GM19099 (cell line): ENCODE data around the gene HINFP.
A peak's percentile ranks its signal among the peaks of the same experiment; 100 is the strongest.

Source experiments
- POLR2A ChIP-seq: IDR thresholded peaks from 3 replicates; pipeline ENCODE4 v1.6.1; 2011; ENCODE audit warnings: low read depth; ENCODE audit not compliant: insufficient read length; ENCODE audit errors: extremely low read depth

Gene HINFP

DNA sequence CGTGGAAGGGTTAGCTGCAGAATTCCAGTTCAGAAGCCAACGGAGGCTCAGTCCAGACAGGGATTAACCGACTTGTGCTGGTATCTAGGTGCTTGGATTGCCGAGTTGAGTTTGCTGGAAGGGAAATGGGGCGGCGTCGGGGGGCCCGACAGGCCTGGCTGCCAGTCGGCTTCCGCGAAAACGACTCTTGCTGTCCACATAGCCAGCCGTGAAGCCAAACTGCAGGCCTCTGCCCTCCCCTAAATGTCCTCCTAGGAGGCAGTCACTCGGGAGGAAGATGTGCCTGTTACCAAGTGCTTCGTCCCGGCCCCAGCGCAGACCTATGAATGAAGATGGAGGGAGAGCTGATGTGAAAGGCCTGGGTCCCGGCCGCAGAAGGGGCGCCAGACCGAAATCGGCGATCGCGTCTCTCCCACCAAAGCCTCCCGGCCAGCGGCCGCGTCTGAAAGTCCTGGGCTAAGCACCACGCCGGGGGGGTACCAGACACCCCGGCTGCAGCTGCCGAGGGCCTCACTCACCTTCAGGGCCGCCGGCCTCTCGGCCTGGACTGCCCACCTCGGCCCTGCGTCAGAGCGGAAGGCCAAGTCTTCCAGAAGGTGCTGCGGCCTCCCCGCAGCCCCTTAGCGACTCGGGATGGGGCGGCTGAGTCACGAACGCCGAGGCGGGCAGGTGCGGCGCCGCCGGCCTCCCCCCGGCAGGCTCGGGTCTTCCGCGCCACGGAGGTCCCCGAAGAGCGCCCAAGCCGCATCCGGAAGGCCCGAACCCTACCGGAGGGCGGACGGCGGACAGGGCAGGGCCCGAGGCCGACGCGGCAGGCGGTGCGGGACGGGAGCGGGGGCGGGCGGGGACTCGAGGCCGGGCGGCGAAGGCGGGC, 27.2 kb upstream of the HINFP start:
- TF ChIP-seq POLR2A: peak; percentile 28

DNA sequence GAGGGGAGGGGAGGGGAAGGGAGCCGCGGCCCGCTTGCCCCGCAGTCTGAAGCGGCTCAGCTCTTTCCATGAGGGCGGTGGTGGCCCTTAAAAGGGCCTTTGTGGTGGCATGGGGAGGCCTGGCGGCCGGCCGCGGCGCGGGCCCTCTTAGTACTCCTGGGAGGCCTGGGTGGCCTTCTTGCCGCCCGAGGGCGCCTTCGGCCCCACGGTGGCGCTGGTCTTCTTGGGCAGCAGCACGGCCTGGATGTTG, 26.6 kb upstream of the HINFP start:
- no peak for TF ChIP-seq POLR2A

DNA sequence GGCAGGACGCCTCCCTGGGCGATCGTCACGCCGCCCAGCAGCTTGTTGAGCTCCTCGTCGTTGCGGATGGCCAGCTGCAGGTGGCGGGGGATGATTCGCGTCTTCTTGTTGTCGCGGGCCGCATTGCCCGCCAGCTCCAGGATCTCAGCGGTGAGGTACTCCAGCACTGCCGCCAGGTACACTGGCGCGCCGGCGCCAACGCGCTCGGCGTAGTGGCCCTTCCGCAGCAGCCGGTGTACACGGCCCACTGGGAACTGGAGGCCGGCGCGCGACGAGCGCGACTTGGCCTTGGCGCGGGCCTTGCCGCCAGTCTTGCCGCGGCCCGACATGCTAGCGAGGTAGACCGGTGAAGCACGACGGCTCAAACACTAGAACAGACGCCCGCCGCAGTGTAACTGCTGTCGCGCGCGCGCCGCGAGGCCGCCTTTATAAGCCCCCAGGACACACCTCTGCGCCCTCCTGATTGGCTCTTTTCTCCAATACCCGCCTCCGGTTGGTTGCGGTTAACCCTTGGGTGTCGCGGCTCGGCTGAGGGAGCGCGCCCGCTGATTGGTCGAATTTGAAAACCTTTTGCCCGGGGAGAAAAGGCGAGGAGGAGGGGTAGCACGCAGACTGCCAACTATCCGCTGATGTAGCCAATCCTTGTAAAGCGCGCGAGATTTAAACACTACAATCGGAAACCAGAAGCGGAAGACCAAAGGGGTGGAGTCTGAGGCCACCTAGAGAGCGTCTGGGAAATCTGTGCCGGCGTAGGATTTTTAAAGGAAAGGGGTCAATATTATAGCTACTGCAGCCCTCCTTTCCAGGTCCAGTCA, 26.1 kb upstream of the HINFP start:
- peak; percentile 100 for TF ChIP-seq POLR2A

DNA sequence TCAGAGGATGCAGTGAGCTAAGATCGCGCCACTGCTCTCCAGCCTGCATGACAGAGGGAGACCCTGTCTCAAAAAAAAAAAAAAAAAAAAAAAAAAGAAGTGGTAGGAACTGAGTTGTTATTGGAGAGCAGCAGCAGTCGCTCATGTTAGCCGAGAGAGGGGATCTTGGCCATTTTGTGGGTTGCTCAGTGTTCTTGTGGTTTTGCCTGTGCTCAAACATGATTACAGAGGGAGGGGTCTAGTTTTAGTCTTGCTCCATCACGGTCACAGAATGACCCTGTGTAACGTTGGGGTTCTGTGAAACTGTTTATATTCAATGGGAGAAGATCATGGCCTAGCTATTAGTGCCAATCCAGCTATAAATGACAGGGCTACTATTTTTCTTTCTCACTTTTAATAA, 21.7 kb upstream of the HINFP start:
- TF ChIP-seq POLR2A: no peak

DNA sequence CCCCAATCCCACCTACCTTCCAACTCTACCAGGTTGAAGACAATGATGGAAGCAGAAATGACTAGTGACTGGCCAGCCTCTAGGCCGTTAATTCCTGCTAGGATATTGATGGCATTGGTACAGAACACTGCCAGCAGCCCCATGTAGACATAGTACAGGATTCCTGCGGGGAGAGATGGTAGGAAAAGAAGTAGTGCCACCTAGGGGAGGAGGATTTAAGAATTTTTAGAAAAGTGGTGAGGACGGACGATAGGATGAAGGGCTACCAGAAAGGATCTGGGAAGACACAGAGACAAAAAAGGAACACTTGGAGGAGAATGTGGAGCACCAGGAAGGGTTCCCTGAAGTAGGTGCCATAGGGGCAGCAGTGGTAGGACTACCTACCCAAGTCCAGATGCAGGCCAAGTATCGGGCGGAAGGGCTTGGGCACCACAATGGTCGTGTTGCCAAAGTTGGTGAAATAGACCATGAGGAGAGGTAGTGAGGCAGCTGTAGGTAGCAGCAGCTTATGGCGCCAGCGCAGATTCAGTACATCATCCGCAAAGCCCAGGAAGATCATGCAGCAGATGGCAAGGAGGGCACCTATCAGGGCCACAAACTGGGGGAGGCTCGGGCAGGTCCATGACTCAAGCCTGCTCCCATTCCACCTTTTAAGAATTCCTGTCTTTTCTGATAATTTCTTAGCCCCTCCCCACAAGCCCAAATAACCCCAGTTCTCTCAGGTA, 21.0 kb upstream of the HINFP start:
- no peak for TF ChIP-seq POLR2A

DNA sequence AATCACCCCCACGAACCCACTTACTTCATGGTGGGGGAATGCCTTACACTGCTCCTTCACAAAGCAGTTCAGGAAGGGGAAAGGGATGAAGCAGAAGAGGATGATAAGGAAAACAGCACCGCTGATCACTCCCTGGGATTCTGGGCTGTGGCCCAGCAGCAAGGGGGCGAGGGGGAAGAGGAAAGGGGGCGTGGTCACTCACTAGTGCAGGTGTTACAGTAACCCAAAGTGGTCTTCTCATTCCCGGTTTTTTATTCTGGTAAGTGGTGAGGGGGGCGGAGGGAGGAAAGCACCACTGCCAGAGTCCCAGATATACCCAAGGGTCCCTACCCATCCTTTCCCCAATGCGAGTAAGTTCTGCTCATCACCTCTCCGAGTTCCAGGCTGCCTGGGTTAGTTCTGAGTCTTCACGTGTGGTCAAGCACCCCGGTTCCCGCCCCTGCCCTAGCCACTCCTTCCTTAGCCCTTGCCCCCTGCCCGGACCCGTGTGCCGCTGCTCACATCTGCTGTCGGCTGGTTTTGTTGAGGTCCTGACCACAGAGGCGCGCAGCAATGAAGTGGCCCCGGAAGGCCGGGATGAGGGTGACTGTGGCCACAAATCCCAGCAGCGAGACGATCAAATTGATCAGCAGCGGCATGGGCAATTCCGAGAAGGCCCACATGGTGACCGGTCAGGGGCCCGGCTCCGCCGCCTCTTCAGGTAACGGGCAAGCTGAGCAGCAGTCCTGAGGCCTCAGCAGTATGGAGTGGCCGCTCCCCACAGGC, 20.2 kb upstream of the HINFP start:
- no peak for TF ChIP-seq POLR2A

DNA sequence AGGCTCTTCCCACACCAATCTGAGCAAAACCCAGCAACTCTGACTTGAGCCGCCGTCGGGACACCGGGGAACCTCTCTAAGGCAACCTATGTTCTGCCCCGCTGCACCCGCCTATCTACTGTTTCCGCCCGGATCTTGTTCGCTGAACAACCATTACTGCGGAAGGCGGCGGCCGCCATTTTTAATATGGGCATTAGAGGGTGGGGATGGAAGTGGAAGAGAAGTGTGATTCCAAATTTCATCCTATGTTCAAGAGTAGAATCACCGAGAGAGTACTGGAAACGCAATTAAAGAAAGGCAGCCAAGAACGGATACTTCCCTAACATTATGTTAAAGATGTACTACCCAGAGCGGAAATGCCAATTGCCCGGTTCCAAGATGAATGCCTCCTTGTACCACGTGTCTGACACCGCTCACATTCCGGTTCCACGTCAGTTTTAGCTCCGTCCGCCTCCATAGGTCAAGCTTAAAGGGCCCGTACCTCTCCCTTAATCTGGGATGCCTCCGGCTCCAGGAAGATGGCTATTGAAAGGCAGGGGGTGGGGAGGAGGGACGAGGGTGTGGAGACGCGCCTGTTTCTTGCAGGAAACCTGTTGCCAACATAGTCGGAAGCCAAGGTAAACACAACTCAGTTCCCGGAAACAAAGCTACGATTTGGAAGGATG, 19.5 kb upstream of the HINFP start, which contains the start of gene DPAGT1:
Gene DPAGT1, minus strand, starts transcription at position 95 of the 665 bp plus-strand sequence. CDS start 198 bp downstream, outside the sequence.
- no peak for TF ChIP-seq POLR2A

DNA sequence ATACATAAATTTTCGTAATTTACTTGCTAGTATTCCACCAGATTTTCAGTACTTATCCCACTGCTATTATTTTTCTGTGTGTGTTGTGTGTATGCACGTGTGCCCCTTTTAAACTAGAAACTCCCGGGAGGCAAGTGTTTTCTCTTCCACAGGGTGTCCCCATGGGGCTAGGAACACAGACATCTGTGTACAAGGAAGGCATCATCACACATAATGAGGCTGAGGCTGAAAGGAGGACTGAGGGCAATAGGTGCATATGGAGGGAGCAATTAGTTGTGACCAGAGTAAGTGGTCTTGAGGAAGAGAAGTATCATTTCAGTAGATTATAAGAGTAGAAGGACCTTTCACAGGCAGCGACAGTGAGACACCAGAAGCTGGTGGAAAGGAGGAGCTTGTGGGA, 17.6 kb upstream of the HINFP start:
- no peak for TF ChIP-seq POLR2A

DNA sequence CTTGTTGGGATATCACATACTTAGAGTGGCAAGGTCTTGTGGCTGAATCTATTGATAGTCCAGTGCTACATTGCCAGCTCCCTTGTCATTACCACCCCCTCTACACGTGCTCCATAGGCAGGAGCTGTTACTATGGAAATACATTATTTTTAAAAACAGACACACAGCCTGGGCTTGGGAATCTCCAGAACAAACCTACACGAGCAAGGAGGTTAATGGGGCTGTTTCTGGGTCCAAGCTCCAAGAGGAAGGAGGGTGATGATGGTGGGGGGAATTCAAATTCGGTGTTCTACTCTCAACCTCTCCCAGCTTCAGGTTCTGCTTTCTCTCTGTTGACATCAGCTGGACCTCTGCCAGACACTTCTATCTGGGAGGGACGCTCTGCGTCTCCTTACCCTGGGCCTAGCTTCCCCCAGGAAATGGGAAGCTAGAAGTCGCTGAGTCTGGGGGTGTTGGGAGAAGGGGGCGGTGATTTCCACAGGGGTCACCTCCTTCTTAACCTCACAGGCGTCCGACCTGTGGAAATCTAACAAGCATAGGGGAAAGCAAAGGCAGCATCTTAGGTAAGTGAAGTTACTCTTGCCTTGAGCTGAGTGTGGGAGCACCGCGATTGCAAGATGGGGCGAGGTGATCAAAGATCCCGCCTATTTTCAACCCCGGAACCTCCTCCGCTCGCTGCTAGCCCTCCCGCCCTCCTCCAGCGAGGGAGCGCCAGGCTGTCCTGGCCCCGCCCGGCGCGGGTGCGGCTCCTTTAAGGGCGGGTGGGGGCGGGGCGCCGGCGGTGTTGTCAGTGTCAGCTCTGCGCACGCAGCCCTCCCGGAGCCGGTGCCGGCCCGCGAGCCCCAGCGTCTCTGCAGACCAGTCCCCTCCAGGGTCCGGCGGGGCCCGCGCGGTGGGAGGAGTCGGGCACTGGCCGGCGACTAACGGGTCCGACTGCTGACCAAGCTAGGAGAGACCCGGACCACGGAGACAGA, 14.5 kb upstream of the HINFP start, which contains the start of gene C2CD2L:
Gene C2CD2L, plus strand, starts transcription at position 781 of the 974 bp plus-strand sequence. CDS start 398 bp downstream, outside the sequence.
- peak; percentile 64 for TF ChIP-seq POLR2A

DNA sequence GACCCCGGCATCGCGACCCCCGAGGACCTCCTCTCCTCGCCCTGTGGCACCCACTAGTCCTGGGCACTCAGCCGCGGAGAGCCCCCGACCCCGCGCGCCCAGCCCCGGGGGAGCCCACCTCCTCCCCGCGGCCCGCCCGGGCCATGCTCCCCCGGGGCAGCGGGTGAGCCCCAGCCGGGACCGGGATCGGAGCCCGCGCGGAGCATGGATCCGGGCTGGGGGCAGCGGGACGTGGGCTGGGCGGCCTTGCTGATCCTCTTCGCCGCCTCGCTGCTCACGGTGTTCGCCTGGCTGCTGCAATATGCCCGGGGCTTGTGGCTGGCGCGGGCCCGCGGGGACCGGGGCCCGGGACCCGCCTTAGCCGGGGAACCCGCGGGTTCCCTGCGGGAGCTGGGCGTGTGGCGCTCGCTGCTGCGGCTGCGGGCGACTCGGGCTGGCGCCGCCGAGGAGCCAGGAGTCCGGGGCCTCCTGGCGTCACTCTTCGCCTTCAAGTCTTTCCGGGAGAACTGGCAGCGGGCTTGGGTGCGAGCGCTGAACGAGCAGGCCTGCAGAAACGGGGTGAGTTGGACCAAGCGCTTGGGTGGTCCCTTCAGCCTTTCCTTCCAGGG, 13.7 kb upstream of the HINFP start:
- TF ChIP-seq POLR2A: no peak

DNA sequence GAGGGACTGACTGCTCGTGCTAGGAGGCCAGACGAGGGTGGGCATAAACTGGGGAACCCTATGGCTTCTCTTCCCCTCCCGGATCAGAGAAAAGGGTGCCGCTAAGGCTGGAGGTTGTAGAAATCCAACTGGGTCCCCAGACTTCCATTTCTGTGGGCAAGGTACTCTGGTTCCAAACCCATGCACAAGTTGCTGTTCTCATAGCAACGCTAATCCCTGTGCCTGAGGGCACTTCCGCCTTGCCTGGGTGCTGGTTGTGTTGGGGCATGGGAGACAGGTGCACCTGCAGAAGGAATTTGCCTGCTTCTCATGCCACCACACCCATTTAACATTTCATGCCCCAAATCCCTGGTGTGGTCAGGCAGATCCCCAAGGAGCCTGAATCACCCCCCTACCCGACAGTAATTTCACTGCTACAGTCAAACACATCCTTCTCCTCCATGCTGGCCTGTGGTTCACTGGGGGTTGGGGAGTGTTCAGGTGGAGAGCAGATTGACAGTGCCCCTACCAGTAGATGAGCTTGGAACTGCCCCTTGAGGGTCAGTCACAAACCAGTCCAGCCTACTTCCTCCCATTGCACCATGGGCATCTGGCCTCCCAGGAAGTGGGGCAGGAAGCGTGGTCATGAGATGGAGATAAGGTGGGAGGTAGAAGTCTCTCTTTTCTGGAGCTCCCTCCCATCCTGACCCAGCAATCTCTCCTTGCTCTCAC, 13.1 kb upstream of the HINFP start:
- peak; percentile 32 for TF ChIP-seq POLR2A

DNA sequence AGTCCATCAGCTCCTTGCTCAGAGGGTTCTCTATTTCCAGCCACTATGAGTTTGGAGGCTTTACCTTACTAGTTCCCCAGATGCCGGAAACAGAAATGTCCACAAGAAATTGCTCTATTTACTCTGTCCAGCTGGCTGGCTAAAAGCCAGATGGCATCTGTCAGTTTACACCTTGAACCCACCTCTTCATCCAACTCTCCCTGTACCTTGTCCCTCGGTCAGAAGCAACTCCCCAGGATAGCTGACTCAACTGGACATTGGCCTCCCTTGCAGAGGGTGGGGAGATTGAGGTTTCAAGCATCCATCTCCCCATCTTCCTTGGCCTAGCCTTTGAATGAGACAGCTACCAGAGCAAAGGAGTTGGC, 12.5 kb upstream of the HINFP start:
- TF ChIP-seq POLR2A: no peak
